Dendritic cell treated with granulocyte-macrophage colony-stimulating factor and Interleukin-4, amounts not matched to agents 40 ng/mL and 50 ng/mL, for 4 days (primary cell): ENCODE data around the gene OXT.
"Not testable (repeated sequence)": the region's sequence is repeated elsewhere in the genome, so short reads cannot be mapped to it uniquely, and the experiment has no call there.

ENCODE experiments used
- H3K27ac Mint-ChIP-seq: one replicate; pipeline ENCODE4 v1.8.0; 2022; ENCODE audit warnings: mild to moderate bottlenecking, mixed read lengths
- H3K27me3 Mint-ChIP-seq: one replicate; pipeline ENCODE4 v1.8.0; 2022; ENCODE audit warnings: mild to moderate bottlenecking, mixed read lengths
- H3K36me3 Mint-ChIP-seq: one replicate; pipeline ENCODE4 v1.8.0; 2022; ENCODE audit warnings: low read depth, mixed read lengths
- H3K4me1 Mint-ChIP-seq: one replicate; pipeline ENCODE4 v1.8.0; 2022; ENCODE audit warnings: low read depth, mixed read lengths
- H3K4me3 Mint-ChIP-seq: one replicate; pipeline ENCODE4 v1.8.0; 2022; ENCODE audit warnings: mild to moderate bottlenecking, moderate library complexity, mixed read lengths
- H3K9me3 Mint-ChIP-seq: one replicate; pipeline ENCODE4 v1.8.0; 2022; ENCODE audit warnings: mixed read lengths
- intact Hi-C: fragments of 100-400 bp; cut with micrococcal nuclease; formaldehyde crosslinking; loops from one replicate; pipeline ENCODE4 v1.15.0; 2022

Gene OXT

DNA sequence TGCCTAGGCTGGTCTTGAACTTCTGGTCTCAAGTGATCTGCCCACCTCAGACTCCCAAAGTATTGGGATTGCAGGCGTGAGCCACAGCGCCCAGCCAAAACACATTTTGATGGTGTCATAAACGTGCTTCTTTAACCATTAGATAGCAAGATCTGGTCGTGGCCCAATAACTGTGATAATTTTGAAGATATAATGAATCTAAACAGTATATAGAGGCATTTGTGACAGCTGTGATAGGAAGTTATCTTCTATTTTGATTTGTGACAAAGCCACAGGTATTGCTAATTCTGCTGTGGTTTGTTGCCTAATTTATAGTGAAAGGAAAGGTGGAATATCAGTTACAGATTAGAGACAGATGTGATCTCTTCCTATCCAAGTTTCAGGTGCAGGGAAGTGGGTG lies 695 bp upstream of the OXT start:
- peaks cover 58% of the 10 kb centered on the region for H3K27me3 Mint-ChIP-seq
- no peak overlapping the region for H3K27ac Mint-ChIP-seq
- H3K36me3 Mint-ChIP-seq, result no peaks in the 10 kb centered on the region
- H3K9me3 Mint-ChIP-seq, result no peaks in the 10 kb centered on the region
- H3K4me1 Mint-ChIP-seq, result peaks cover 31% of the 10 kb centered on the region
- intact Hi-C loops, result no loop called here
- H3K4me3 Mint-ChIP-seq, result no peak overlapping the region

DNA sequence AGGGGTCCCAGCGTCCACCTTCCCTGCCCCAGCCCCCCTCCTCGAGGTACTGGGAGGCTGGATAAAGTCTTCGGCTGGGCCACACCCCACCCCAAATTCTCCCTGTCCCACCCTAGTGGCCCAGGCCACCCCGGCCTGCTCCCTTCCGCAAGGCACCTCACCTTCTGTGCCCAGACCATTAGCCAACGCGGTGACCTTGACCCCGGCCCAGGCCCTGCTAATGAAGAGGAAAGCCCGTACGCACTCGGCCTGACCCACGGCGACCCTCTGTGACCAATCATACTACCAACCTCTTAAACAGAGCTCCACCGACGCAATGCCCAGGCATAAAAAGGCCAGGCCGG lies 182 bp upstream of the OXT start:
- intact Hi-C loops, result no loop called here
- peak overlapping the region; percentile 64 for H3K4me3 Mint-ChIP-seq
- H3K27ac Mint-ChIP-seq, result no peak overlapping the region
- H3K4me1 Mint-ChIP-seq, result peaks cover 33% of the 10 kb centered on the region
- H3K9me3 Mint-ChIP-seq, result no peaks in the 10 kb centered on the region
- peaks cover 63% of the 10 kb centered on the region for H3K27me3 Mint-ChIP-seq
- no peaks in the 10 kb centered on the region for H3K36me3 Mint-ChIP-seq

DNA sequence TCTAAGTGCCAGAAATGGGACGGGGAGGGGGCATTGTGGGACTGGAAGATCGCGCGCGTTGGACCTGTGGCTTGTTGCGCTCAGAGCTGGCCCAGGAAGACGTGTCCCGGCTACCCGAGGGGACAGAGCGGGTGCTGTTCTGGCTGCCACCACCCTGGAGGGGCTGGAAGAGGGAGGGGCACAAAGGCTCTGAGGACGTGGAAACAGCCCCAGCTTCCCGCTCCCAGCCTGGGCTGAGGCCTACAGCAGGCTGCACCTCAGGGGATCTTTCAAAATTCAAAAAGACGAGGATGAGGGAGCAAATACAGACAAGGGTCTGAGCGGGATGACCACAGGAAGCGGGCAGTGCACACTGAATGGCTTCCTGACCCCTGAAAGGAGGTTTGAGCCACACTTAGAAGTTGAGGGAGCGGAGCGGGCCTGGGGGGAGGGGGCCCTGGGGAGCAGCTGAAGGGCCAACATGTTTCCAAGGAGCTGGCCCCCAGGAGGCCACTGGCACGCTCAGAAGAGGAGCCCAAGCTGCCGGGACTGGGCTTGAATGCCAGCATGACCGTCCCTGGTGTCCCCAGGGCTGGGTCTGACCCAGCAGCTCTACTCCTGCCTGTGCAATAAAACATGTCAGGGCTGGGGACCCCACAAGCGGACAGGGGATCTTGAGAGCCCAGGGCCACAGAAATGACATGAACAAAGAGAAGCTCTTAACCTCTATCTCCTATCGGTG lies 1.3 kb downstream of the OXT start:
- H3K4me1 Mint-ChIP-seq, result peaks cover 44% of the 10 kb centered on the region
- intact Hi-C loops, result no loop called here
- no peaks in the 10 kb centered on the region for H3K36me3 Mint-ChIP-seq
- peaks cover 62% of the 10 kb centered on the region for H3K27me3 Mint-ChIP-seq
- H3K27ac Mint-ChIP-seq, result peak overlapping the region; percentile 54
- peak overlapping the region; percentile 64 for H3K4me3 Mint-ChIP-seq
- H3K9me3 Mint-ChIP-seq, result no peaks in the 10 kb centered on the region

DNA sequence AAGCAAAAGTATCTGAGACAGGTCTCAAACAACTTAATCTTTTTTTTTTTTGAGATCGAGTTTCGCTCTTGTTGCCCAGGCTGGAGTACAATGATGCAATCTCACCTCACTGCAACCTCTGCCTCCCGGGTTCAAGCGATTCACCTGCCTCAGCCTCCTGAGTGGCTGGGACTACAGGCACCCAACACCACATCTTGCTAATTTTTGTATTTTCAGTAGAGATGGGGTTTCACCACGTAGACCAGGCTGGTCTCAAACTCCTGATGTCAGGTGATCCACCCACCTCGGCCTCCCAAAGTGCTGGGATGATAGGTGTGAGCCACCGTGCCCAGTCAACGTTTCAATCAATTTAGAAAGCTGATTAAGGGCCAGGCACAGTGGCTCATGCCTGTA lies 1.8 kb downstream of the OXT start:
- H3K9me3 Mint-ChIP-seq, H3K27ac Mint-ChIP-seq, H3K36me3 Mint-ChIP-seq, H3K4me3 Mint-ChIP-seq, intact Hi-C loops: not testable (repeated sequence)
- Mint-ChIP-seq H3K4me1 (peaks cover 48% of the 10 kb centered on the region), H3K27me3 (peaks cover 66% of the 10 kb centered on the region)

DNA sequence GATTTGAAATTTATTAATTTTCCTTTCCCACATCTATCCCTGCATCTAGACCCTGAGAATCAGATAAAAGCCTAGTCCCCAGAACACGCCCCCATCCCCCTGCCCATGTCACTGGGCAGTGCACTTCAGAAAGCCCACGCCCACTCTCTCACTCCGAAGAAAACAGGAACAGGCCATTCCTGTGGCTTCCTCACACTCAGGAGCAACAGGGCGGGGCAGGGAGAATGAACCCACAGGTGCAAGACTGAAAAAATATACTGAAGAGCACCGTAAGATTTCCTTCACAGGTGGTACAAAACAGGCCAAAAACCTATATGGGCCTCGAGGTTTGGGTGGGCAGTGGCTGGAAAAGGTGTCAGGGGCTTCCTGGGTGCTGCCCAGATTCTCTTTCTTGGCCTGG lies 3.4 kb downstream of the OXT start:
- no peak overlapping the region for H3K4me3 Mint-ChIP-seq
- no peaks in the 10 kb centered on the region for H3K9me3 Mint-ChIP-seq
- intact Hi-C loops, result no loop called here
- H3K4me1 Mint-ChIP-seq, result peaks cover 48% of the 10 kb centered on the region
- H3K27me3 Mint-ChIP-seq, result peaks cover 77% of the 10 kb centered on the region
- H3K36me3 Mint-ChIP-seq, result no peaks in the 10 kb centered on the region
- H3K27ac Mint-ChIP-seq, result no peak overlapping the region

DNA sequence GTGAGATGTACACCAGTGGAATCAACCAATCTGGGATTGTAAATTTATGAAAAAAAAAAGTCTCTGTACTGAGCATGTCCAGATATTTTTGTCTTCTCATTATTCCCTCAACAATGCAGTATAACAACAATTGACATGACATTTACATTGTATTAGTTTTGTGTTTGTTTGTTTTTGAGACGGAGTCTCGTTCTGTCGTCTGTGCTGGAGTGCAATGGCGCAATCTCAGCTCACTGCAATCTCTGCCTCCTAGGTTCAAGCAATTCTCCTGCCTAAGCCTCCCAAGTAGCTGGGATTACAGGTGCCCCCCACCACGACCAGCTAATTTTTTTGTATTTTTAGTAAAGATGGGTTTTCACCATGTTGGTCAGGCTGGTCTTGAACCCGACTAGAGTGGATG lies 3.9 kb downstream of the OXT start:
- H3K36me3 Mint-ChIP-seq, intact Hi-C loops, H3K27ac Mint-ChIP-seq, H3K9me3 Mint-ChIP-seq, H3K4me3 Mint-ChIP-seq: not testable (repeated sequence)
- peaks cover 49% of the 10 kb centered on the region for H3K4me1 Mint-ChIP-seq
- H3K27me3 Mint-ChIP-seq, result peaks cover 78% of the 10 kb centered on the region

DNA sequence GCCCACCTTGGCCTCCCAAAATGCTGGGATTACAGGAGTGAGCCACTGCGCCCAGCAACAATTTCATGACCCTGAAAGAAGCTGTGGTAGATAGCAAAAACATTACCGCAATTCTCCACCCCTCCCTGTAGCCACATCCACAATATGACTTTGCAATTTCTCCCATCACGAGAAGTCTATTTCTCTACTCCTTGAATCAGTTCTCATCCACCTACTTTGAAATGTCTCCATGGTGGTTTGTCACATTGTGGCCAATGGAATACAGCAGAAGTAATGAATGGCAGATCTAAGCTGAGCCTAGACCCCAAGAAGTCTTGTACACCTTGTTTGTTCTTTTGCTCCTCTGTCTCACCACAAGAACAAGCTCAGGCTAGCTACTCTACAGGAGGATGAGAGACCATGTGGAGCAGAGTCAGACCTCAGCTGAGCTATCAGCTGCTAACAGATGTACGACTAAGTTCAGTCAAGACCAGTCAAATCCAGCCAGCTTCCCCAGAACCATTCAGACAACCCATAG lies 6.3 kb downstream of the OXT start:
- peaks cover 77% of the 10 kb centered on the region for H3K27me3 Mint-ChIP-seq
- intact Hi-C loops, result no loop called here

DNA sequence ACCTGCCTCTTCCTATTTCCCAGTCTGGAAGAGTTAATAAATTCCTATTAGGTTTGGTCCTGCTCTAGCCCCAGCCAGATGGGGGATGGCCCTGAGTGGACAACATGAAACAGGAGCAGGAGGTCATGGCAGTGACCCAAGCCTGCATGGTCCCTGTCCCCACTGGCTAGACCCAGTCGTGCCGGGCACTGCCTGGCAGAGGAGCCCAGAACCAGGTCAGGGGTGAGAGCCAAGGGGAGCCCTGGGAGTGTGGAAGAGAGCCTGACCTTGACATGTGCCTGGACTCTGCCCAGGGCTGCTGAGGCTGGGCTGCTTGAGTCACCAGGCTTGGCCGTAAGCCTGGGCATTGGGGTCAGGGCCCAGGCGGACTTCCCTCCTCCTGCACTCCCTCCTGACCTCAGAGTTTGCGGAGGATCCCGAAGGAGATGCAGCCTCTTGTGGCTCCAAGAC lies 9.5 kb downstream of the OXT start:
- H3K27me3 Mint-ChIP-seq, result peaks cover 77% of the 10 kb centered on the region
- H3K4me1 Mint-ChIP-seq, result peaks cover 55% of the 10 kb centered on the region
- intact Hi-C loops, result no loop called here
- no peak overlapping the region for H3K27ac Mint-ChIP-seq
- no peaks in the 10 kb centered on the region for H3K36me3 Mint-ChIP-seq
- peak overlapping the region; percentile 15 for H3K4me3 Mint-ChIP-seq
- no peaks in the 10 kb centered on the region for H3K9me3 Mint-ChIP-seq

More for the DNA sequence above, 6.3 kb downstream of the OXT start:
- no peaks in the 10 kb centered on the region for H3K36me3 Mint-ChIP-seq
- H3K9me3 Mint-ChIP-seq, result no peaks in the 10 kb centered on the region
- H3K4me1 Mint-ChIP-seq, result peaks cover 54% of the 10 kb centered on the region
- peak overlapping the region; percentile 20 for H3K4me3 Mint-ChIP-seq
- peak overlapping the region; percentile 60 for H3K27ac Mint-ChIP-seq

DNA sequence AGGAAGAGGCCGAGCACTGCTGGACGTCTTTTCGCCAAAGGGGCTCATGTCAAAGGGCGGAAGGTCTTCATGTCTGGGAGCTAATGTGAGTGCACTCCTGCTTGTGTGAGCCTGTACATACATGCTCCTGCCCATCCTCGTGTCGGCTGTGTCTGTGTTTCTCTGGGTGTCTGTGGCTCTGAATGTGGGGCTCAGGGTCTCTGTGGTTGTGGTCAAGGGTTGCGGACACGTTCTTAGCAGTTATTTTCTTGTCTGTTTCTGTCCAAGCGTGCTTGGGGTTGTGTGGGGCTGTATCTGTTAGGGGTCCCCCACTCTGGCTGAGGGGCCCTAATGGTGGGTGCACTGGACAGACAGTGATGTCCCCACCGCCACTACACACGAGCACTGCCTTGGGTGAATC lies 10.2 kb downstream of the OXT start:
- H3K4me3 Mint-ChIP-seq, result no peak overlapping the region
- H3K4me1 Mint-ChIP-seq, result peaks cover 53% of the 10 kb centered on the region
- H3K27me3 Mint-ChIP-seq, result peaks cover 74% of the 10 kb centered on the region
- no peaks in the 10 kb centered on the region for H3K36me3 Mint-ChIP-seq
- no peak overlapping the region for H3K27ac Mint-ChIP-seq
- no peaks in the 10 kb centered on the region for H3K9me3 Mint-ChIP-seq
- intact Hi-C loops, result no loop called here

DNA sequence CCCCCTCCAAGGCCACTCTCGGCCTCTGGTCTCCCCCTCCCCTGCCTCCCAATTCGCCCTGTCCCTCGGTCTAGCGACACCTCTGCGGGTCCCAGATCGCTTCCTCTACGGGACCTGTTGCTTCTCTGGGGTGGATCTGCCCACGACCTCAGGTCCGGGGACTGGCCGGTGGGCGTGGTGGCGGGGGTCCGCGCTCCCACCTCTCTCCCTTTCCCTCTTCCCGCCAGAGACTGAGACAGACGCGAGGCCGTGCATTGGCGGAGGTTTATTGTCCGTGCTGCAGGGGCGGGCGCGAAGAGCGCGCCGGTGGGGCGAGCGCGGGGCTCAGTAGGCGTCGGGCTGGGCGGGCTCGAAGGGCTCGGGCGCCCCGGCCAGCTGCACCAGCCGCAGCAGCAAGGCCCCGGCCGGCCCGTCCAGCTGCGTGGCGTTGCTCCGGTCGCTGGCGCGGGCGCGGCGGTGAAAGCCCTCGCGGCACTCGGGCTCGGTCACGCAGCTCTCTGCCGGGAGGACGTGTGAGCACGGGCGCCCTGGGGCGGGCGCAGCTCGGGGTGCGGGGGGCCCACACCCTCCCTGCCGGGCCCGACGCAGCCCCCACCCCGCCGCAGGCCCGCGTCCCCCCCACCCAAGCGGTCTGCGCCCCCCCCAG lies 11.0 kb downstream of the OXT start:
- intact Hi-C loops, result no loop called here
- H3K4me3 Mint-ChIP-seq, result peak overlapping the region; percentile 46
- peaks cover 45% of the 10 kb centered on the region for H3K4me1 Mint-ChIP-seq
- H3K9me3 Mint-ChIP-seq, result no peaks in the 10 kb centered on the region
- H3K27me3 Mint-ChIP-seq, result peaks cover 70% of the 10 kb centered on the region
- no peaks in the 10 kb centered on the region for H3K36me3 Mint-ChIP-seq
- no peak overlapping the region for H3K27ac Mint-ChIP-seq

DNA sequence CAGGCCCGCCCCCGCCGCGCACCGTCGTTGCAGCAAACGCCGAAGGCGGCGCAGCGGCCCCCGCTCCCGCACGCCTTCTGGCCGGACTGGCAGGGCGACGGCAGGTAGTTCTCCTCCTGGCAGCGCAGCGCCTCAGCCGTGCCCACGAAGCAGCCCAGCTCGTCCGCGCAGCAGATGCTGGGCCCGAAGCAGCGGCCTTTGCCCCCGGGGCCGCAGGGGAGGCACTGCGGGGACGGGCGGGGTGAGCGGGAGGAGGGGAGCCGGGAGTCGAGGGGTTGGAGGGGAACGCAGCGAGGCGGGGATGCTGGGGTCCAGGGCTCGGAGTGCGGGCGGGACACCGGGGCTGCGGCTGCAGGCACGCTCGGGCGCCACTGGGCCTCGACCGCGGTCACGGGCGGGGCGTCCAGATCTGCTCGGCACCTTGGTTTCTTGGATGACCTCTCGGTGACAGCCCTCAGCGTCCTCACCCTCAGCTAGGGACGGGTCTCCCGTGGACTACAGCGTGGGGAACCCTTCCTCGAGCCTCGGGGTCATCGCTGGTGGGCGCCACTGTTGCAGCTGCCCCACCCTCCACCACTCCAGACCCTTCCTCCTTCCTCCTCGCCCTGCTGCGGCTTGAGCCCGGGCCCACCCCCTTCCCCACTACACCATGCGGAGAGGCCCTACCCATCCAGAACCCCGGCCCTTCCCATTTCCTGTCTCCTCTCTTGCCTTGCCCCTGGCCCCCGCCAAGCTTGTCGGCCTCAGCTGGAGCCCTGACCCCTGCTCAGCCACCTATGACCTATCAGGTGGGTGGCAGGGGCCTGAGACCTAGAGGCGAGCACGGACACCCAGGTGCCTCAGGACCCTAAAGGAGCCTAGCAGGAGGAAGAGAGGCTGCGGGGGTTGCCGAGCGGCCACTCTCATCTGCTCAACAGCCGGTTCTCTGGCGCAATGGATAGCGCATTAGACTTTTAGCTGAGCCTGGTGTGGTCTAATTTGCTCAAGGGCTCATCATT lies 11.8 kb downstream of the OXT start:
- Mint-ChIP-seq H3K4me1 (peaks cover 39% of the 10 kb centered on the region), H3K36me3 (no peaks in the 10 kb centered on the region), H3K9me3 (no peaks in the 10 kb centered on the region), H3K4me3 (peak overlapping the region; percentile 56), H3K27ac (no peak overlapping the region), H3K27me3 (peaks cover 71% of the 10 kb centered on the region)
- intact Hi-C loops, result no loop called here

DNA sequence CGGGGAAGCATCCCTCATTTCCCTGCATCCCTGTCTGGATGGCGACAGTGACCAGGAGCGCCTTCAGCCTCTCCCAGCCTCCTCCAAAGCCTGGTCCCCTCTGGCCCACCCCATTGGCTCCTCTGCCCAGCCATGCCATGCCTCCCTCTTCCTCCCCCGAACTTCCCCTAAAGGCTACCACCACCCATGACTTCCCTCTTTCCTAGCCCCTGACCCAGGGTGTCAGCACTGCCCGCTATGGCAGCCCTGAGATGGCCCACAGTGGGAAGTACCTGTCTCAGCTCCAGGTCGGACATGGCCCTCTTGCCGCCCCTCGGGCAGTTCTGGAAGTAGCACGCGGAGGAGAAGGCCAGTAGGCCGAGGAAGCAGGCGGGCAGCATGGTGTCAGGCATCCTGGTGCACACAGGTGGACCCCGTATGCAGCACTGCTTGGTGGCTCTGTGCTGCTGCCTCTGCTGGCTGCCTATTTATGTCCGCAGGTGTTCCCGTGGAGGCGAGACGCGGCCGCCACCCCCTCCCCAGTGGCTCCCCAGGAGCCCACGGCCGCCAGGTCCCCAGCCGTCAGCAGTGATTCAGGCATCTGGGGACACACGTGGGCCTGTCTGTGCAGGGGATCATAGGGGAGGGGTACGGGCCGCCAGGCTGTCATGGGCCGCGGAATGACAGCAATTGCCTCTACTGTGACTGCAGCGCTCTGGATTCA lies 13.0 kb downstream of the OXT start, which contains the start of gene AVP:
Gene AVP (minus strand): TSS at position 442 of the 703 bp plus-strand sequence. CDS start 50 bp downstream, at position 392.
- Mint-ChIP-seq H3K27me3 (peaks cover 71% of the 10 kb centered on the region), H3K36me3 (no peaks in the 10 kb centered on the region), H3K9me3 (no peaks in the 10 kb centered on the region), H3K27ac (no peak within 1 kb of the TSS), H3K4me1 (peaks cover 39% of the 10 kb centered on the region), H3K4me3 (peak within 1 kb of the TSS; percentile 56)
- intact Hi-C loops, result no loop called here

DNA sequence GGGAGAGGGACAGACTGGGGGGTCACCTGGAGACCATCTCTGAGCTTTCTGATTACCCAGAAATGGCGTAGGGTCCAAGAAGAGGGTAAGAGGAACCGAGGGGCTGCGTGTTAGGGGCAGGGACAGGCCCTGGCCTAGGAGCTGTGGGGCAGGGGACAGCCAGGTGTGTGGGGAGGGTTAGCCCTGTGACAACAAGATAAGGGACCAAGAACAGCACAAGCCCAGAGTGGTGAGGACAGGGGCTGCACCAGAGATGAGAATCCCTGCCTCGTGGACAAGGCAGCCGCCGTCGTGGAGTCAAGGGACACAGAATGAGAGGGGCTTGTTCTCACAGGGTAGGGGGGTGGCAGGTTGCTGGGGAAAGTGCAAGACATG lies 13.6 kb downstream of the OXT start:
- intact Hi-C loops, result no loop called here
- H3K9me3 Mint-ChIP-seq, result no peaks in the 10 kb centered on the region
- H3K27ac Mint-ChIP-seq, result no peak overlapping the region
- H3K36me3 Mint-ChIP-seq, result no peaks in the 10 kb centered on the region
- H3K4me3 Mint-ChIP-seq, result no peak overlapping the region
- peaks cover 39% of the 10 kb centered on the region for H3K4me1 Mint-ChIP-seq
- H3K27me3 Mint-ChIP-seq, result peaks cover 73% of the 10 kb centered on the region
